Calu3 (cell line): ENCODE measurements around the gene CBFA2T3. TPM values are rescaled to one million over a fixed set of nuclear protein-coding genes. Genes with fewer than 3 reads are reported as not detected.

Experiments used
- BruUV-seq: library from RNA; stranded (reverse); fragments of 400-500 nt; replicated peaks from 2 replicates; lab custom pipeline; 2021; lab: Mats Ljungman, UMichigan
- CTCF ChIA-PET: fragments of 300-600 bp; sonication (Branson Sonifier 250); formaldehyde crosslinking; loops from one replicate; lab custom pipeline; 2022; ENCODE audit warnings: antibody characterized with exemption; lab: Charles Lee
- DNase-seq: peaks from one replicate; pipeline ENCODE4 v3.0.0; 2022
- H3K27ac Mint-ChIP-seq: one replicate; pipeline ENCODE4 v1.8.0; 2022; ENCODE audit warnings: mixed read lengths; ENCODE audit not compliant: unreplicated experiment
- H3K27me3 Mint-ChIP-seq: one replicate; pipeline ENCODE4 v1.8.0; 2022; ENCODE audit warnings: mixed read lengths; ENCODE audit not compliant: unreplicated experiment
- H3K36me3 Mint-ChIP-seq: one replicate; pipeline ENCODE4 v1.8.0; 2022; ENCODE audit warnings: mild to moderate bottlenecking, moderate library complexity, mixed read lengths; ENCODE audit not compliant: insufficient read depth, unreplicated experiment
- H3K4me1 Mint-ChIP-seq: one replicate; pipeline ENCODE4 v1.8.0; 2022; ENCODE audit warnings: mild to moderate bottlenecking, low read depth, mixed read lengths; ENCODE audit not compliant: unreplicated experiment
- H3K4me3 Mint-ChIP-seq: one replicate; pipeline ENCODE4 v1.8.0; 2022; ENCODE audit warnings: mild to moderate bottlenecking, low read depth, moderate library complexity, mixed read lengths; ENCODE audit not compliant: unreplicated experiment
- H3K9me3 Mint-ChIP-seq: one replicate; pipeline ENCODE4 v1.8.0; 2022; ENCODE audit warnings: low read depth, mixed read lengths; ENCODE audit not compliant: unreplicated experiment
- intact Hi-C: fragments of 100-400 bp; cut with micrococcal nuclease; formaldehyde crosslinking; loops from one replicate; pipeline ENCODE4 v1.10.0; 2022; ENCODE audit not compliant: unreplicated experiment
- total RNA-seq: library from RNA; stranded (reverse); gene quantifications from 2 replicates; pipeline ENCODE4 v1.2.3, GENCODE V29; 2022
- TF ChIP-seq, protein P1 (sequence below): fragments of 200-600 bp; IDR thresholded peaks from one replicate; pipeline ENCODE4 v1.8.0; 2022; ENCODE audit warnings: antibody characterized with exemption; ENCODE audit not compliant: unreplicated experiment

The CBFA2T3 gene
- total RNA-seq, 1 experiment from 2014 or later = not detected

GRCh38 chr16:88825146-88825545 lies 151.9 kb downstream of the CBFA2T3 start:
- CTCF ChIA-PET = interaction anchor here (0.7 to 0.9 kb wide), 2 partner anchors 15 to 1126 kb away, joined by 5 read pairs; no protein-coding TSS in a partner anchor
- BruUV-seq = no TSS peak
- Mint-ChIP-seq H3K4me1 (no peaks in the 10 kb centered on the region), H3K4me3 (no peak overlapping the region), H3K27ac (no peak overlapping the region), H3K27me3 (no peaks in the 10 kb centered on the region), H3K36me3 (peaks cover 19% of the 10 kb centered on the region), H3K9me3 (no peaks in the 10 kb centered on the region)
- DNase-seq = no peak
- TF ChIP-seq, protein P1, sequence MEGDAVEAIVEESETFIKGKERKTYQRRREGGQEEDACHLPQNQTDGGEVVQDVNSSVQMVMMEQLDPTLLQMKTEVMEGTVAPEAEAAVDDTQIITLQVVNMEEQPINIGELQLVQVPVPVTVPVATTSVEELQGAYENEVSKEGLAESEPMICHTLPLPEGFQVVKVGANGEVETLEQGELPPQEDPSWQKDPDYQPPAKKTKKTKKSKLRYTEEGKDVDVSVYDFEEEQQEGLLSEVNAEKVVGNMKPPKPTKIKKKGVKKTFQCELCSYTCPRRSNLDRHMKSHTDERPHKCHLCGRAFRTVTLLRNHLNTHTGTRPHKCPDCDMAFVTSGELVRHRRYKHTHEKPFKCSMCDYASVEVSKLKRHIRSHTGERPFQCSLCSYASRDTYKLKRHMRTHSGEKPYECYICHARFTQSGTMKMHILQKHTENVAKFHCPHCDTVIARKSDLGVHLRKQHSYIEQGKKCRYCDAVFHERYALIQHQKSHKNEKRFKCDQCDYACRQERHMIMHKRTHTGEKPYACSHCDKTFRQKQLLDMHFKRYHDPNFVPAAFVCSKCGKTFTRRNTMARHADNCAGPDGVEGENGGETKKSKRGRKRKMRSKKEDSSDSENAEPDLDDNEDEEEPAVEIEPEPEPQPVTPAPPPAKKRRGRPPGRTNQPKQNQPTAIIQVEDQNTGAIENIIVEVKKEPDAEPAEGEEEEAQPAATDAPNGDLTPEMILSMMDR = no peak
- intact Hi-C loops = no loop called here

Other genes with a start within 250 kb of the CBFA2T3 start
- 177 and 199 TPM in 2 replicates for gene PIEZO1, start 192.0 kb downstream of the CBFA2T3 start, total RNA-seq
- gene CDT1, start 173.4 kb downstream of the CBFA2T3 start, total RNA-seq = 74.8 and 82.5 TPM in 2 replicates
- 203 and 207 TPM in 2 replicates for gene APRT, start 165.3 kb downstream of the CBFA2T3 start, total RNA-seq
- gene GALNS, start 120.3 kb downstream of the CBFA2T3 start, total RNA-seq = 50.4 and 55.0 TPM in 2 replicates
- 79.1 and 110 TPM in 2 replicates for gene TRAPPC2L, start 120.1 kb downstream of the CBFA2T3 start, total RNA-seq
- gene PABPN1L, start 110.5 kb downstream of the CBFA2T3 start, total RNA-seq = not detected in 2 replicates
- gene ACSF3, start 116.6 kb upstream of the CBFA2T3 start, total RNA-seq = 54.9 and 58.0 TPM in 2 replicates
- not detected in 2 replicates for gene CDH15, start 194.5 kb upstream of the CBFA2T3 start, total RNA-seq
- gene SLC22A31, start 223.3 kb upstream of the CBFA2T3 start, total RNA-seq = 0.52 and 2.0 TPM in 2 replicates
- 15.3 and 16.6 TPM in 2 replicates for gene ZNF778, start 240.5 kb upstream of the CBFA2T3 start, total RNA-seq